Mammary epithelial cell (primary cell): ENCODE results near the gene MPP3.

Source experiments
- CTCF ChIP-seq, 2 donors: IDR thresholded peaks in 1 of 2; conservative IDR thresholded peaks in 1 of 2; 2 replicates each; pipeline ENCODE4 v1.5.1; 2011 to 2012; ENCODE audit warnings: inconsistent platforms in 2 of 2, low read length in 2 of 2, mild to moderate bottlenecking in 2 of 2, control low read depth in 1 of 2, low read depth in 1 of 2; ENCODE audit not compliant: insufficient read depth in 1 of 2; ENCODE audit errors: extremely low read depth in 1 of 2
- EZH2 ChIP-seq: IDR thresholded peaks from 2 replicates; pipeline ENCODE4 v1.6.1; 2012; ENCODE audit warnings: low read length, inconsistent platforms, borderline replicate concordance

GRCh38 chr17:43767053-43767712 is 65.8 kb downstream of the MPP3 start:
- TF ChIP-seq EZH2 = no peak
- no peak for TF ChIP-seq CTCF (conservative IDR thresholded peaks at IDR 0.05 in 1 of 2, IDR thresholded peaks at IDR 0.05 in 1 of 2; ENCODE audit: extremely low read depth in 1 of 2, insufficient read depth in 1 of 2, low read depth in 1 of 2, low read length in 2 of 2)
